Measurements from ENCODE around the gene LAG3. TPM values are rescaled to one million over a fixed set of nuclear protein-coding genes. Genes with fewer than 3 reads are reported as not detected.

The LAG3 gene
- total RNA-seq, 1 experiment from 2014 or later: 2.2 TPM

DNA sequence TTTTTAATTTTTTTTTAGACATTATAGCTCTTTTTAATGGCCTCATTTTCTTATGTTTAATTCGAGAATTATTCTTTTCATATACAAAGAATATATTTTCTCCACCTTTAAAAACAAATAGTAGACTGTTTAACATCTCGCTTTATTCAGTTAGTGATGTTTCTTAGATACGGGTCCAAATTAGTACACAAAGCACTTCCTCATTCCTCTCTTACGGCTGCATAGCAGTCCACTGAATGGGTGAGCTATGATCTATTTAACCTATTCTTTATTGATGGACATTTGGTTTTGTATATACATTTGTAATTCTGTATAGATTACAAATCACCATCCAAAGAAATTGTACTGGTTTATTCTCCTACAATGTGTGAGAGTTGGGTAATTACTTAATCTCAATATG, 41.0 kb downstream of the LAG3 start:
- no peak overlapping the region for H2BK12ac ChIP-seq (ENCODE audit: insufficient read length, low read depth, low read length)
- no peak overlapping the region for H3K23ac ChIP-seq (ENCODE audit: insufficient read length, low read depth, low read length)
- no peak overlapping the region for H4K8ac ChIP-seq (replicated peaks; ENCODE audit: insufficient read length, low read depth, low read length)
- H4K91ac ChIP-seq (ENCODE audit: insufficient read length, low read depth, low read length): no peak overlapping the region
- no peak overlapping the region for H2AK5ac ChIP-seq (ENCODE audit: insufficient read length, low read length)
- H4K5ac ChIP-seq (ENCODE audit: insufficient read length, low read depth, low read length): no peak overlapping the region
- peaks cover 27 to 32% of the 10 kb centered on the region in 2 experiments for H3K4me1 Mint-ChIP-seq
- no peak overlapping the region for H3K56ac ChIP-seq (ENCODE audit: insufficient read length, low read depth, low read length)
- peaks cover 7% of the 10 kb centered on the region; the same call in 1 of the 2 replicates for H3K4me1 ChIP-seq (ENCODE audit: insufficient read depth, low read length)
- H2BK120ac ChIP-seq (ENCODE audit: low read depth, low read length, poor library complexity, severe bottlenecking): no peak overlapping the region
- peaks cover 0 to 3% (median 0%) of the 10 kb centered on the region in 3 experiments; a peak in 1 of 7 replicates for H3K36me3 Mint-ChIP-seq (ENCODE audit: insufficient read depth in 1 of 3, low read depth in 3 of 3)
- peaks cover 0 to 2% of the 10 kb centered on the region in 2 experiments; a peak in 1 of 5 replicates for H3K9me3 Mint-ChIP-seq
- no peak overlapping the region for H3K4me3 Mint-ChIP-seq
- no CpG with 5 or more reads among the region's 4 CpGs for WGBS (ENCODE audit: extremely low coverage, insufficient read length, low lambda C conversion rate)
- no peaks in the 10 kb centered on the region for H3K79me1 ChIP-seq (ENCODE audit: insufficient read depth, low read depth, low read length, poor library complexity, severe bottlenecking)
- H3K27me3 Mint-ChIP-seq (ENCODE audit: low read depth): peaks cover 55% of the 10 kb centered on the region
- no peaks in the 10 kb centered on the region for H3K27me3 ChIP-seq (ENCODE audit: insufficient read depth, low read length)
- H3K27ac Mint-ChIP-seq: no peak overlapping the region
- no peak overlapping the region for H3K9ac ChIP-seq (ENCODE audit: extremely low read depth, insufficient read length, low read length)
- H3K23me2 ChIP-seq (ENCODE audit: insufficient read length, low read depth, low read length, poor library complexity, severe bottlenecking): no peaks in the 10 kb centered on the region
- DNase-seq: no peak
- no peaks in the 10 kb centered on the region for H3K9me3 ChIP-seq (ENCODE audit: control insufficient read depth, low read depth, low read length)
- TF ChIP-seq, protein P1, sequence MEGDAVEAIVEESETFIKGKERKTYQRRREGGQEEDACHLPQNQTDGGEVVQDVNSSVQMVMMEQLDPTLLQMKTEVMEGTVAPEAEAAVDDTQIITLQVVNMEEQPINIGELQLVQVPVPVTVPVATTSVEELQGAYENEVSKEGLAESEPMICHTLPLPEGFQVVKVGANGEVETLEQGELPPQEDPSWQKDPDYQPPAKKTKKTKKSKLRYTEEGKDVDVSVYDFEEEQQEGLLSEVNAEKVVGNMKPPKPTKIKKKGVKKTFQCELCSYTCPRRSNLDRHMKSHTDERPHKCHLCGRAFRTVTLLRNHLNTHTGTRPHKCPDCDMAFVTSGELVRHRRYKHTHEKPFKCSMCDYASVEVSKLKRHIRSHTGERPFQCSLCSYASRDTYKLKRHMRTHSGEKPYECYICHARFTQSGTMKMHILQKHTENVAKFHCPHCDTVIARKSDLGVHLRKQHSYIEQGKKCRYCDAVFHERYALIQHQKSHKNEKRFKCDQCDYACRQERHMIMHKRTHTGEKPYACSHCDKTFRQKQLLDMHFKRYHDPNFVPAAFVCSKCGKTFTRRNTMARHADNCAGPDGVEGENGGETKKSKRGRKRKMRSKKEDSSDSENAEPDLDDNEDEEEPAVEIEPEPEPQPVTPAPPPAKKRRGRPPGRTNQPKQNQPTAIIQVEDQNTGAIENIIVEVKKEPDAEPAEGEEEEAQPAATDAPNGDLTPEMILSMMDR (conservative IDR thresholded peaks at IDR 0.05): no peak
- H3K4ac ChIP-seq (ENCODE audit: low read depth, low read length): no peak overlapping the region
- H3T11ph ChIP-seq (ENCODE audit: low read length): no peak overlapping the region
- H2BK5ac ChIP-seq (ENCODE audit: insufficient read length, low read length): no peak overlapping the region
- H2BK15ac ChIP-seq (ENCODE audit: low read depth, low read length): no peak overlapping the region
- H3K4me2 ChIP-seq (ENCODE audit: insufficient read depth, insufficient read length, low read length): no peak overlapping the region
- no peak overlapping the region for H2BK20ac ChIP-seq (ENCODE audit: low read depth, low read length, poor library complexity, severe bottlenecking)
- no peak overlapping the region for H2AFZ ChIP-seq (ENCODE audit: low read length)
- no peak overlapping the region for H3K18ac ChIP-seq (ENCODE audit: insufficient read length, low read depth, low read length)
- H4K20me1 ChIP-seq (ENCODE audit: control insufficient read depth, insufficient read depth, insufficient read length): no peaks in the 10 kb centered on the region
- H3K79me2 ChIP-seq (ENCODE audit: insufficient read depth, low read length): no peaks in the 10 kb centered on the region
- H3K27ac ChIP-seq (ENCODE audit: insufficient read length, low read depth, low read length): no peak overlapping the region
- no peak overlapping the region for H3K14ac ChIP-seq (ENCODE audit: insufficient read depth, low read length)
